ENCODE results near the gene WBP2.
A peak's percentile ranks its signal among the peaks of the same experiment; 100 is the strongest.

Gene WBP2

DNA sequence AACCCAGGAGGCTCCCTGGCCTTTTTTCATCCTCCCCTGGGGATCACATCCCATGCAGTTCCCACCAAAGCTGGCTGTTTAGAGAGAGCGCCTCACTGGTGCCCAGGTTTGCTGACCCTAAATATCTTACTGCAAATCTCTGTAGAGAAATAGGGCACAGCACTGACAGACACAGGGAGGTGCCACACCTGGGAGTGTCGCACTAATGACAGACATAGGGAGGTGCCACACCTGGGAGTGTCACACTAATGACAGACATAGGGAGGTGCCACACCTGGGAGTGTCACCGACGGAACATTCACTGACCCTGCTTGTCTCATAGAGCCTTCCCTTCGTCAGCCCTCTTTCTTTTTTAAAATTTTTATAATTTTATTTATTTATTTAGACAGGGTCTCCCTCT, 44.9 kb downstream of the WBP2 start:
- Histone ChIP-seq H3K4me3 (no peak overlapping the region), H3K27ac (peak overlapping the region in 18 of 21 experiments; percentile 34 to 94 (median 82))

GRCh38 chr17:75809631-75810111, 45.5 kb downstream of the WBP2 start:
- Histone ChIP-seq H3K27ac (peak overlapping the region in 20 of 21 experiments; percentile 60 to 94 (median 80)), H3K4me3 (no peak overlapping the region)

DNA sequence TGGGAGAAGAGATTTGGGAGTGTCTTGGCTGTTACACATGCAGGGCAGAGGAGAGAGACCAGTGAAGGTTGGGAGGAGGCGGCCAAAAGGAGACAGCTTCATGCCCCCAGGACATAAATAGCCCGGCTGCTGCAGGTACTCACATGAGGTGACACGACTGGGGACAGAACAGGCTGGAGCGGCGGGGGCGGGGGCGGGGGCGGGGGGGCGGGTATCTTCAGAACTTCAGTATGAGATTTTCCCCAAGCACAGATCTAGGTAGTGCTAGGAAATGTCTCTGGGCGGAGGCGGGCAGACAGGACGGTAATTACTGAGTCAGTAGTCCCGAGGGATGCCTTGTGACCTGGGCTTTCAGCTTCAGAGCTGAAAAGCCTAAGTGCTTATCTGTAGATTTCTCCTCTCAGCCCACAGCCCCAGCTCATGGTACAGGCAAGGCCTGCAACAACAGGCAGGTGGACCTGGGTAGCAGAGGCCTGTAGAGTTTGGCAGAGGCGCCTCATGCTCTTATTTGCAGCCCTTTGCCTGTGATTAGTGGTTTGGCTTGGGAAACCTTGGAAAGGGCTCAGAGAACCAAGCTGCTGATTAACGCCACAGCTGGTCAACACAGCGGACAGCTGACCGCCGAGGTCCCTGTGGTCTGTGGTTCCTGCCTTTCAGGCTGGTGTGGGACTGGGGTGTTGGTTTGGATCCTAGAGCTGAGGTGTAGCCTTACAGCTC, 46.1 kb downstream of the WBP2 start:
- no peak overlapping the region for H3K4me3 ChIP-seq

DNA sequence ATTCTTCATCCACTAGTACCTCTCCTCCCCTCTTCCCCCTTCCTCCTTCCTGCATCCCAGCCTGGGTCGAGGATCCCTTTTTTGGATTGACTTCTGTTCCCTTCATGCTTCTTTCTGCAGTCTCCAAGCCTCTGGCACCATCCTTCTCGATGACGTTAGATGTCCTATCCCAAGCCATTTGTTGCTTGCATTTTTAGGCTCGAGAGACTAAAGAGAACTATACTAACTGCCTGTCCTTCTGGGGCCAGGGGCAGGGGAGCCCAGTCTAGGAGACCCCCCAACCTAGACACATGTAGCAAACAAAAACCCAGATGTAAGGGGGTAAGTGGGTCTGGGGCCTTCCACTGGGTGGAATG, 46.6 kb downstream of the WBP2 start:
- Histone ChIP-seq H3K27ac (peak overlapping the region in 20 of 21 experiments; percentile 40 to 94 (median 80)), H3K4me3 (no peak overlapping the region)

More for the DNA sequence above, 46.1 kb downstream of the WBP2 start:
- peak overlapping the region in 20 of 21 experiments; percentile 60 to 94 (median 80) for H3K27ac ChIP-seq

GRCh38 chr17:75807861-75808260, 47.3 kb downstream of the WBP2 start:
- Histone ChIP-seq H3K4me3 (no peak overlapping the region), H3K27ac (peak overlapping the region in 16 of 21 experiments; percentile 40 to 94 (median 82))

DNA sequence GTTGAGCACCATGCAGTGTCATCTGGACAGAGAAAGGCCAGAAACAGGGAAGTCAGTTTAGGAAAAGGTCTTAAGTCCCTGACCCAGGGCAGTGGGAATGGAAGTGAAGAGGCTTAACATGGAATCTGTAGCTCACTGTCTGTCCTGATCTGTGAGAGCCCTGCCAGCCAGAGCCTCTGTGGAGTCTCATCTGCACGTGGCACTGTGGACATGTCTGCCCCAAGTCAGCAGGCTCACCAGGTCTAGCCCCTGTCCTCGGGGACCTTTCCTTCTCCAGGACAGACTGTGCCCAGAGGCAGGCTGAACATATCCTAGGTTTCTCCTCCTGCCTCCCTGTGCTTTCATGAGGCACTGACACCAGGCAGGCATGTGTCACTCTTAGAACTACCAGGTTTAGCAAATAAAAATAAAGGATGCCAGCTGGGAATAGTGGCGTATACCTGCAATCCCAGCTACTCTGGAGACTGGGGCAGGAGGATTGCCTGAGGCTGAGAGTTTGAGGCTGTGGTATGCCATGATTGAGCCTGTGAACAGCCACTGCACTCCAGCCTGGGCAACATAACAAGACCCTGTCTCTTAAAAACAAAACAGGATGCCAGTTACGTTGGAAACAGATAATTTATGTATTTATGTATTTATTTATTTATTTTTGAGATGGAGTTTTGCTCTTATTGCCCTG, 48.2 kb downstream of the WBP2 start:
- peak overlapping the region in 10 of 21 experiments; percentile 1 to 94 (median 80) for H3K27ac ChIP-seq

DNA sequence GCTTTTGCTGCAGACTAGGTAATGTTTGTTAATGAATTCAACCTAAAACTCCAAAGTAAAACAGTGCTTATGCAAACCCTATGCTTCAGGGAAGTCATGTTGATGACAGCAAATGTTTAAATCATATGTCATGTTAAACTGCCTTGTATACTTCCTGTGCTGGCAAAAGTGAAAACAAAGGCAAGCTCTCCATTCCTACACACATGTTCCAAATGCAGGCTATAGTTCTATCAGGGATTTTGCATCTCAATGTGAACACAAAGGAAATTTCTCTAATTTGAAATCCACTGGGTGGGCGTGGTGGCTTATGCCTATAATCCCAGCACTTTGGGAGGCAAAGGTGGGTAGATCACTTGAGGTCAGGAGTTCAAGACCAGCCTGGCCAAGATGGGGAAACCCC, 51.3 kb downstream of the WBP2 start:
- Histone ChIP-seq H3K27ac (peak overlapping the region in 1 of 21 experiments; percentile 7), H3K4me3 (no peak overlapping the region)

More for the DNA sequence above, 48.2 kb downstream of the WBP2 start:
- no peak overlapping the region for H3K4me3 ChIP-seq

DNA sequence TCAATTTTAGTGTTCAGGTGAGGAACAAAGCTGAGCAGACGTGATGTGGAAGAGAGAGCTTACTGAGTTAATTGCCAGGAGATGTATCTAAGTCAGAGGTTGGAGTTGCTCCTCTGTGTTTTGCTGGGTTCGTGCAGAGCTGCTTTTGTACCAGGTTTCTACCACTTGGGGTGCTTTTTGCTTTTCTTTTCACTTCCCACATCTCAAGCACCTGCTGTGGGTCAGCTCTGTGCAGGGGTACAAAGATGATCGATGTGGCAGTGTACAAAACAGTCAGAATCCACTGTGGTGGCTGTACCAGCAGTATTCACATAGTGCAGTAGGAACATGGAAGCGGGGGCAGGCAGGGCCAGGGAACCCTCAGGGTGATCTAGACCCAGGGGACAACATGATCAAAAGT, 55.7 kb downstream of the WBP2 start:
- Histone ChIP-seq H3K4me3 (no peak overlapping the region), H3K27ac (no peak overlapping the region)

GRCh38 chr17:75795820-75796607, 59.1 kb downstream of the WBP2 start:
- H3K4me3 ChIP-seq: no peak overlapping the region
- no peak overlapping the region for H3K27ac ChIP-seq
